K562 (cell line): ENCODE data around the gene MAP4K1. TPM values are rescaled to one million over a fixed set of nuclear protein-coding genes. Genes with fewer than 3 reads are reported as not detected.

Experiments
- ATAC-seq: fragments of 200-7000 bp; cut with Tn5 transposase; 3 replicates; pipeline ENCODE4 v1.9.1; 2020; ENCODE audit warnings: moderate library complexity
- BruUV-seq: library from RNA; stranded (reverse); fragments of 400-500 nt; replicated peaks from 2 replicates; lab custom pipeline; 2021; lab: Mats Ljungman, UMichigan
- CTCF ChIA-PET: fragments of 300-600 bp; formaldehyde crosslinking; extraction: SDS; loops from one replicate; lab custom pipeline; 2021; ENCODE audit warnings: low intra/inter-chr PET ratio; lab: Yijun Ruan, JAX
- POLR2A ChIA-PET: fragments of 300-600, 350-650 bp; sonication (Branson Sonifier 250); formaldehyde crosslinking; extraction: SDS; loops from one replicate; lab custom pipeline; 2021; ENCODE audit warnings: antibody characterized with exemption, inconsistent platforms; lab: Yijun Ruan, JAX
- DNase-seq, 4 experiments: peaks; one replicate each; pipeline versions ENCODE4 v3.0.0 to v3.0.0-alpha.2; 2011 to 2018; ENCODE audit warnings: low spot score in 3 of 4, mixed read lengths in 3 of 4; ENCODE audit errors: extremely low read depth in 1 of 4
- FAIRE-seq: peaks from 2 replicates; lab custom pipeline; 2011; peaks lifted over from hg19 to GRCh38; lab: Jason Lieb, UNC
- H2AFZ ChIP-seq: 2 replicates; pipeline ENCODE4 v1.6.0; 2011; ENCODE audit warnings: low read depth, low read length, control low read depth, inconsistent platforms
- H3K27ac ChIP-seq: fragments of 200-600 bp; 3 replicates; pipeline ENCODE4 v1.8.0; 2011; ENCODE audit warnings: low read depth, mild to moderate bottlenecking, control low read depth, inconsistent platforms, low read length, moderate library complexity, mixed read lengths; ENCODE audit errors: extremely low read depth
- H3K27me3 ChIP-seq, 2 experiments: fragments of 300-600 bp in 1 of 2; 2 replicates in 1 of 2; 3 replicates in 1 of 2; pipeline versions ENCODE4 v1.6.0 to v1.8.0; 2011; ENCODE audit warnings: inconsistent platforms in 2 of 2, low read length in 2 of 2, mild to moderate bottlenecking in 1 of 2, mixed read lengths in 1 of 2, moderate library complexity in 1 of 2; ENCODE audit not compliant: control insufficient read depth in 2 of 2, insufficient read depth in 2 of 2
- H3K36me3 ChIP-seq: fragments of 300-600 bp; 3 replicates; pipeline ENCODE4 v1.8.0; 2011; ENCODE audit warnings: mild to moderate bottlenecking, low read length, inconsistent platforms; ENCODE audit not compliant: control insufficient read depth, insufficient read depth
- H3K4me1 ChIP-seq, 2 experiments: fragments of 200-600 bp in 1 of 2; replicated peaks in 1 of 2; 2 replicates in 1 of 2; 3 replicates in 1 of 2; pipeline versions ENCODE4 v1.5.1 to v1.8.0; 2011; ENCODE audit warnings: inconsistent platforms in 2 of 2, low read length in 2 of 2, mild to moderate bottlenecking in 1 of 2, mixed read lengths in 1 of 2, moderate library complexity in 1 of 2; ENCODE audit not compliant: control insufficient read depth in 2 of 2, insufficient read depth in 2 of 2
- H3K4me2 ChIP-seq: 2 replicates; pipeline ENCODE4 v1.6.1; 2011; ENCODE audit warnings: low read length, control low read depth, inconsistent platforms, mixed read lengths; ENCODE audit not compliant: insufficient read depth
- H3K4me3 ChIP-seq: fragments of 200-600 bp; sonication (generic), shearing (Covaris generic); 2 replicates; pipeline ENCODE4 v1.5.1; 2016; ENCODE audit warnings: control low read depth, inconsistent platforms
- H3K79me2 ChIP-seq: fragments of 200-600 bp; 3 replicates; pipeline ENCODE4 v1.8.0; 2011; ENCODE audit warnings: low read length, inconsistent platforms; ENCODE audit not compliant: control insufficient read depth, insufficient read depth
- H3K9ac ChIP-seq, 2 experiments: 2 replicates each; pipeline versions ENCODE4 v1.6.0 to v1.6.1; 2011; ENCODE audit warnings: low read depth in 2 of 2, low read length in 2 of 2, control low read depth in 1 of 2, inconsistent platforms in 1 of 2, mild to moderate bottlenecking in 1 of 2, mixed read lengths in 1 of 2; ENCODE audit not compliant: insufficient read depth in 1 of 2
- H3K9me1 ChIP-seq: one replicate; pipeline ENCODE4 v1.6.0; 2011; ENCODE audit warnings: inconsistent platforms, mild to moderate bottlenecking, low read length, moderate library complexity; ENCODE audit not compliant: control insufficient read depth, insufficient read depth
- H3K9me3 ChIP-seq: replicated peaks from 2 replicates; pipeline ENCODE4 v1.5.1; 2011; ENCODE audit warnings: low read depth, low read length, inconsistent platforms; ENCODE audit not compliant: control insufficient read depth, insufficient read depth
- H4K20me1 ChIP-seq: replicated peaks from 2 replicates; pipeline ENCODE4 v1.6.1; 2011; ENCODE audit warnings: low read length, inconsistent platforms, mixed read lengths; ENCODE audit not compliant: control insufficient read depth, insufficient read depth
- BCL6 ChIP-seq: fragments of 250-450 bp; sonication (Bioruptor Pico); IDR thresholded peaks from 2 replicates; pipeline ENCODE4 v1.4.0; 2020
- CBX5 ChIP-seq: IDR thresholded peaks from 2 replicates; pipeline ENCODE4 v1.6.1; 2014; ENCODE audit warnings: low read depth, borderline replicate concordance
- CEBPB ChIP-seq: fragments of 450-650 bp; IDR thresholded peaks from 2 replicates; pipeline ENCODE4 v1.6.1; 2016; ENCODE audit warnings: missing genetic modification characterization, missing compliant biosample characterization
- CHD4 ChIP-seq: fragments of 200-600 bp; sonication (generic); IDR thresholded peaks from 3 replicates; pipeline ENCODE4 v1.6.1; 2012; ENCODE audit warnings: low read depth, mild to moderate bottlenecking, mixed read lengths, low read length, inconsistent platforms; ENCODE audit not compliant: insufficient read depth, insufficient replicate concordance, poor library complexity, severe bottlenecking
- CSDE1 ChIP-seq, 2 experiments: fragments of 450-650 bp; IDR thresholded peaks; 2 replicates each; pipeline ENCODE4 v1.6.1; 2016; ENCODE audit warnings: mild to moderate bottlenecking in 1 of 2
- FOXA3 ChIP-seq, 2 experiments: fragments of 450-650 bp in 1 of 2; sonication (generic) in 1 of 2; formaldehyde crosslinking; IDR thresholded peaks in 1 of 2; conservative IDR thresholded peaks in 1 of 2; 2 replicates each; pipeline versions ENCODE4 v1.4.0 to v1.8.0; 2020 to 2022; ENCODE audit warnings: mild to moderate bottlenecking in 2 of 2, missing genetic modification reagents in 1 of 2
- HNRNPK ChIP-seq: fragments of 200-400 bp; formaldehyde crosslinking; IDR thresholded peaks from one replicate; pipeline ENCODE4 v1.6.1; 2018; ENCODE audit warnings: mild to moderate bottlenecking, low read depth, low read length; ENCODE audit not compliant: poor library complexity, severe bottlenecking
- HNRNPL ChIP-seq: fragments of 200-400 bp; formaldehyde crosslinking; IDR thresholded peaks from 2 replicates; pipeline ENCODE4 v1.6.1; 2017; ENCODE audit warnings: low read depth, mild to moderate bottlenecking, low read length
- KDM5B ChIP-seq: fragments of 200-600 bp; sonication (generic); IDR thresholded peaks from 2 replicates; pipeline ENCODE4 v1.6.1; 2012; ENCODE audit warnings: low read depth, mild to moderate bottlenecking, moderate library complexity, low read length, control low read depth, inconsistent platforms; ENCODE audit not compliant: insufficient replicate concordance
- POU5F1 ChIP-seq: fragments of 150-350 bp; IDR thresholded peaks from 2 replicates; pipeline ENCODE4 v1.6.1; 2014; ENCODE audit warnings: borderline replicate concordance, low read length, low read depth, mild to moderate bottlenecking; ENCODE audit not compliant: partially characterized antibody
- RBFOX2 ChIP-seq: fragments of 200-400 bp; formaldehyde crosslinking; IDR thresholded peaks from 2 replicates; pipeline ENCODE4 v1.6.1; 2017; ENCODE audit warnings: low read depth, mild to moderate bottlenecking, low read length, moderate library complexity
- RBM25 ChIP-seq: fragments of 200-400 bp; formaldehyde crosslinking; IDR thresholded peaks from 2 replicates; pipeline ENCODE4 v1.6.1; 2018; ENCODE audit warnings: low read length, low read depth, moderate library complexity; ENCODE audit not compliant: severe bottlenecking
- U2AF2 ChIP-seq: fragments of 200-400 bp; formaldehyde crosslinking; optimal IDR thresholded peaks from 2 replicates; pipeline ENCODE3; 2017; ENCODE audit warnings: low read depth, mild to moderate bottlenecking, low read length
- ZNF197 ChIP-seq: fragments of 200-800 bp; sonication (Bioruptor generic); IDR thresholded peaks from 2 replicates; pipeline ENCODE4 v1.6.1; 2016; ENCODE audit warnings: low read depth, missing genetic modification characterization, missing compliant biosample characterization
- ZNF232 ChIP-seq: sonication (generic); formaldehyde crosslinking; IDR thresholded peaks from 2 replicates; pipeline ENCODE4 v1.8.0; 2022; ENCODE audit warnings: mild to moderate bottlenecking, missing genetic modification reagents
- ZNF282 ChIP-seq: sonication (generic); formaldehyde crosslinking; IDR thresholded peaks from 2 replicates; pipeline ENCODE4 v1.8.1; 2023; ENCODE audit warnings: missing genetic modification reagents
- ZNF3 ChIP-seq: fragments of 250-450 bp; sonication (Bioruptor Pico); IDR thresholded peaks from 2 replicates; pipeline ENCODE4 v1.5.0; 2021; ENCODE audit warnings: mild to moderate bottlenecking, moderate library complexity
- ZNF699 ChIP-seq: fragments of 250-450 bp; sonication (Bioruptor Pico); IDR thresholded peaks from 2 replicates; pipeline ENCODE4 v1.8.0; 2021; ENCODE audit warnings: mild to moderate bottlenecking, moderate library complexity; ENCODE audit not compliant: insufficient replicate concordance
- ZNF76 ChIP-seq: fragments of 250-450 bp; sonication (Bioruptor Pico); IDR thresholded peaks from 2 replicates; pipeline ENCODE4 v1.4.0; 2020; ENCODE audit warnings: mild to moderate bottlenecking, moderate library complexity, borderline replicate concordance
- ZNF780A ChIP-seq: fragments of 250-450 bp; sonication (Bioruptor Pico); IDR thresholded peaks from 2 replicates; pipeline ENCODE4 v1.5.0; 2021; ENCODE audit warnings: mild to moderate bottlenecking
- WGBS: fragments of 100-300 bp; shearing (Covaris generic); methylation state at CpG from one replicate; pipeline ENCODE4 v1.1.6; 2016; ENCODE audit warnings: low coverage, mixed read lengths; ENCODE audit not compliant: insufficient coverage; ENCODE audit errors: missing lambda C conversion rate; 5-methylcytosine and 5-hydroxymethylcytosine counted together
- in situ Hi-C: fragments of 300-500 bp; cut with MboI; formaldehyde crosslinking; loops from 4 replicates; pipeline ENCODE4 v1.15.0; 2018; ENCODE audit warnings: inconsistent platforms, mixed read lengths
- intact Hi-C: fragments of 100-400 bp; cut with micrococcal nuclease; formaldehyde crosslinking; loops from 2 replicates; pipeline ENCODE4 v1.14.2; 2022
- polyA plus RNA-seq, 8 experiments: library from polyadenylated mRNA; depleted of rRNA in 4 of 8; stranded (reverse) in 5 of 8; unstranded in 3 of 8; fragments of >200 nt; fragmentation: Nextera tagmentation in 2 of 8; fragmentation: Illumina TruSeq in 1 of 8; extraction: Ambion mirVana in 2 of 8; extraction: Trizol in 1 of 8; gene quantifications; 2 replicates each; pipeline versions ENCODE4 v1.2.1 to v1.2.3, GENCODE V29; 2011 to 2014; ENCODE audit warnings: inconsistent platforms in 1 of 8, missing spikeins in 1 of 8
- total RNA-seq, 7 experiments: library from RNA; depleted of rRNA in 6 of 7; stranded (reverse); fragments of >200 nt in 6 of 7; fragmentation: Illumina TruSeq in 2 of 7; extraction: Trizol in 2 of 7; gene quantifications; 2 replicates each; pipeline versions ENCODE4 v1.2.1 to v1.2.3, GENCODE V29; 2011 to 2021; ENCODE audit warnings: low replicate concordance in 1 of 7
- TF ChIP-seq, protein P1 (sequence below): fragments of 450-650 bp; IDR thresholded peaks from 2 replicates; pipeline ENCODE4 v1.6.1; 2017; ENCODE audit warnings: mild to moderate bottlenecking, moderate library complexity

Gene MAP4K1
- total and polyA plus RNA-seq, 9 of the 15 experiments (the other 6 are each of a cell fraction or from before 2014, with no cell fraction given), result 0.14 to 3.2 (median 0.73) TPM; not detected in 1

- TF ChIP-seq ZNF3 (CRISPR knock-in tag), result no peak
- no peak for TF ChIP-seq CBX5
- no peak for TF ChIP-seq ZNF780A (CRISPR knock-in tag)
- no peak for TF ChIP-seq HNRNPL
- no peak for TF ChIP-seq ZNF699
- TF ChIP-seq, all 486 proteins: peak for 0
These were observed 27.0 kb upstream of the MAP4K1 start (continued) for GRCh38 chr19:38644719-38645118.

DNA sequence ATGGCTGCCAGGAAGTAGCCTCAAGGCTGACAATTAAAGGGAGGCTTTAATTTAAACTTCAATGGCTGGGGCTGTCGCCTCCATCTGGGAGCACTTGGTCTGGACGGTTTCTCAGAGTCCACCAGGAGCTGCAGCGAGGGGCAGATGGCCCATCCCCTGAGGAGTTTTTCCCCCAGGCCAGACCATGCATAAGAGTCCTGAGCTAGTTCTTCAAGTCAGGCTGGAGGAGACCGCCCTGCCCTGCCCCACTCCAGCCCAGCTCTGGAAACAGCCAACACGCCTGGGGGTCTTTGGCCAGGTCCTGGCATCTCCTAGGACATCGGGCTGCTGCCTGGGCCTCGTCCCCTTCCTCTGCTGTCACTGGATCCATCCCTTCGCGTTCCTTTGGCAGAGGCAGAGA lies 24.4 kb upstream of the MAP4K1 start:
- BruUV-seq, result no TSS peak
- Histone ChIP-seq H3K9me1 (no peaks in the 10 kb centered on the region), H3K4me1 (peaks cover 3 to 21% of the 10 kb centered on the region in 2 experiments; a peak in 4 of 5 replicates), H3K9me3 (no peaks in the 10 kb centered on the region), H3K36me3 (peaks cover 14% of the 10 kb centered on the region; the same call in 1 of the 3 replicates)
- POLR2A ChIA-PET, result interaction anchor here (0.5 to 0.9 kb wide), 2 partner anchors 15 to 72 kb away, joined by 3 read pairs; no protein-coding TSS in a partner anchor
- TF ChIP-seq ZNF232 (CRISPR knock-in tag), result no peak
- TF ChIP-seq ZNF3 (CRISPR knock-in tag), result no peak
- TF ChIP-seq CSDE1 (IDR thresholded peaks at IDR 0.05), result no peak
- no peak for TF ChIP-seq ZNF282 (CRISPR knock-in tag)
- no peak for TF ChIP-seq KDM5B
- no peak for TF ChIP-seq POU5F1
- no peak for TF ChIP-seq RBM25
- TF ChIP-seq HNRNPK, result no peak
- no peak for TF ChIP-seq CHD4
- no peak for TF ChIP-seq CEBPB (tag)
- no peak for TF ChIP-seq ZNF76 (CRISPR knock-in tag)
- no peak for TF ChIP-seq U2AF2
- no peak for TF ChIP-seq FOXA3 (CRISPR knock-in tag; conservative IDR thresholded peaks at IDR 0.05 in 1 of 2, IDR thresholded peaks at IDR 0.05 in 1 of 2)
- TF ChIP-seq RBFOX2, result no peak
- TF ChIP-seq, protein P1, sequence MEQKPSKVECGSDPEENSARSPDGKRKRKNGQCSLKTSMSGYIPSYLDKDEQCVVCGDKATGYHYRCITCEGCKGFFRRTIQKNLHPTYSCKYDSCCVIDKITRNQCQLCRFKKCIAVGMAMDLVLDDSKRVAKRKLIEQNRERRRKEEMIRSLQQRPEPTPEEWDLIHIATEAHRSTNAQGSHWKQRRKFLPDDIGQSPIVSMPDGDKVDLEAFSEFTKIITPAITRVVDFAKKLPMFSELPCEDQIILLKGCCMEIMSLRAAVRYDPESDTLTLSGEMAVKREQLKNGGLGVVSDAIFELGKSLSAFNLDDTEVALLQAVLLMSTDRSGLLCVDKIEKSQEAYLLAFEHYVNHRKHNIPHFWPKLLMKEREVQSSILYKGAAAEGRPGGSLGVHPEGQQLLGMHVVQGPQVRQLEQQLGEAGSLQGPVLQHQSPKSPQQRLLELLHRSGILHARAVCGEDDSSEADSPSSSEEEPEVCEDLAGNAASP, result no peak
- no peak for TF ChIP-seq ZNF197 (CRISPR knock-in tag)
- no peak for TF ChIP-seq BCL6 (CRISPR knock-in tag)
- TF ChIP-seq, all 486 proteins: peak for 0
- Histone ChIP-seq H3K4me3 (no peak overlapping the region), H3K79me2 (no peaks in the 10 kb centered on the region), H3K27me3 (no peaks in the 10 kb centered on the region), H2AFZ (no peak overlapping the region), H4K20me1 (no peaks in the 10 kb centered on the region), H3K27ac (no peak overlapping the region), H3K9ac (peak overlapping the region in 1 of 2 experiments; percentile 78; a peak in 2 of 4 replicates), H3K4me2 (no peak overlapping the region)
- 84% methylated on average over 8 of the region's 9 CpGs for WGBS
- CTCF ChIA-PET, result no interaction called here
- in situ Hi-C loops (no loop called here), intact Hi-C loops (no loop called here)
- FAIRE-seq (no peak), DNase-seq (no peak), ATAC-seq (no peak; the same call in 2 of the 3 replicates)
